A549 (cell line): Measurements from ENCODE around the gene TRPM6. TPM values are rescaled to one million over a fixed set of nuclear protein-coding genes. Genes with fewer than 3 reads are reported as not detected.
"Not testable (repeated sequence)": the region's sequence is repeated elsewhere in the genome, so short reads cannot be mapped to it uniquely, and the experiment has no call there.

ENCODE experiments used
- ATAC-seq, 2 experiments: fragments of 200-7000 bp in 1 of 2; fragments of >200 bp in 1 of 2; cut with Nextera tagmentation in 1 of 2; cut with Tn5 transposase in 1 of 2; 3 replicates each; pipeline versions ENCODE4 v1.8.0 to v1.9.1; 2018 to 2020; ENCODE audit warnings: mild to moderate bottlenecking in 1 of 2, moderate library complexity in 1 of 2
- CTCF ChIA-PET: fragments of 300-600 bp; sonication (Branson Sonifier 250); formaldehyde crosslinking; extraction: SDS; loops from one replicate; lab custom pipeline; 2021; ENCODE audit warnings: antibody characterized with exemption, inconsistent platforms; lab: Yijun Ruan, JAX
- POLR2A ChIA-PET: fragments of 350-600 bp; formaldehyde crosslinking; extraction: SDS; loops from one replicate; lab custom pipeline; 2021; ENCODE audit warnings: antibody characterized with exemption, inconsistent platforms; lab: Yijun Ruan, JAX
- DNase-seq, 2 experiments: peaks; one replicate each; pipeline versions ENCODE4 v3.0.0 to v3.0.0-alpha.2; 2011 to 2016; ENCODE audit warnings: low read depth in 1 of 2, low spot score in 1 of 2
- FAIRE-seq: peaks from 2 replicates; lab custom pipeline; 2011; peaks lifted over from hg19 to GRCh38; lab: Jason Lieb, UNC
- H3K27ac ChIP-seq, 2 experiments: fragments of >200 bp; sonication (Bioruptor Twin); formaldehyde crosslinking; 3 replicates each; pipeline ENCODE4 v1.5.1; 2016 to 2017
- H3K4me1 ChIP-seq: fragments of >200 bp; sonication (Bioruptor Twin); formaldehyde crosslinking; 3 replicates; pipeline ENCODE4 v1.6.1; 2016
- H3K4me2 ChIP-seq: fragments of >200 bp; sonication (Bioruptor Twin); formaldehyde crosslinking; 3 replicates; pipeline ENCODE4 v1.6.1; 2016
- H3K4me3 ChIP-seq: fragments of >200 bp; sonication (Bioruptor Twin); formaldehyde crosslinking; 3 replicates; pipeline ENCODE4 v1.5.1; 2016
- H3K9me3 ChIP-seq: fragments of >200 bp; sonication (Bioruptor Twin); formaldehyde crosslinking; 3 replicates; pipeline ENCODE4 v1.6.1; 2016
- CHD4 ChIP-seq: fragments of 200-600 bp; sonication (generic); IDR thresholded peaks from 2 replicates; pipeline ENCODE4 v1.6.1; 2016; ENCODE audit warnings: antibody characterized with exemption, mild to moderate bottlenecking, borderline replicate concordance
- EHMT2 ChIP-seq: fragments of 200-600 bp; sonication (generic); IDR thresholded peaks from 2 replicates; pipeline ENCODE4 v1.6.1; 2016; ENCODE audit warnings: antibody characterized with exemption, low read depth, mild to moderate bottlenecking, moderate library complexity
- ESRRA ChIP-seq: fragments of 150-350 bp; IDR thresholded peaks from 2 replicates; pipeline ENCODE4 v1.6.1; 2014; ENCODE audit warnings: mild to moderate bottlenecking, low read length, borderline replicate concordance
- FOSB ChIP-seq: fragments of 250-450 bp; sonication (Bioruptor Pico); IDR thresholded peaks from 2 replicates; pipeline ENCODE4 v1.5.0; 2020; ENCODE audit warnings: mild to moderate bottlenecking, moderate library complexity
- FOSL2 ChIP-seq, 2 experiments: fragments of 450-650 bp in 1 of 2; fragments of >200 bp in 1 of 2; sonication (Bioruptor Twin) in 1 of 2; formaldehyde crosslinking; IDR thresholded peaks; 2 replicates each; pipeline versions ENCODE4 v1.5.0 to v1.6.1; 2016 to 2020; ENCODE audit warnings: mild to moderate bottlenecking in 1 of 2, moderate library complexity in 1 of 2
- HES2 ChIP-seq: fragments of >200 bp; sonication (Bioruptor Twin); formaldehyde crosslinking; IDR thresholded peaks from 2 replicates; pipeline ENCODE4 v1.6.1; 2016
- HOXA7 ChIP-seq: fragments of 250-450 bp; sonication (Bioruptor Pico); IDR thresholded peaks from 2 replicates; pipeline ENCODE4 v1.5.0; 2020; ENCODE audit warnings: mild to moderate bottlenecking, moderate library complexity
- HOXB5 ChIP-seq: fragments of 250-450 bp; sonication (Bioruptor Pico); IDR thresholded peaks from 2 replicates; pipeline ENCODE4 v1.5.0; 2020; ENCODE audit warnings: mild to moderate bottlenecking, moderate library complexity
- JUN ChIP-seq, 2 experiments: fragments of >200 bp; sonication (Bioruptor Twin); formaldehyde crosslinking; IDR thresholded peaks; 2 replicates in 1 of 2; 3 replicates in 1 of 2; pipeline ENCODE4 v1.6.1; 2016 to 2017
- KDM1A ChIP-seq: fragments of 200-600 bp; sonication (generic); IDR thresholded peaks from 2 replicates; pipeline ENCODE4 v1.6.1; 2016; ENCODE audit warnings: low read depth, mild to moderate bottlenecking
- MYC ChIP-seq: IDR thresholded peaks from 2 replicates; pipeline ENCODE4 v1.6.1; 2012; ENCODE audit warnings: mild to moderate bottlenecking, inconsistent platforms, low read length, improper control_type of control experiment, borderline replicate concordance
- NFE2L2 ChIP-seq: fragments of 150-350 bp; conservative IDR thresholded peaks from 2 replicates; pipeline ENCODE4 v1.6.1; 2014; ENCODE audit warnings: low read length
- RAD21 ChIP-seq, 2 experiments: fragments of >200 bp in 1 of 2; sonication (Bioruptor Twin) in 1 of 2; formaldehyde crosslinking in 1 of 2; IDR thresholded peaks in 1 of 2; conservative IDR thresholded peaks in 1 of 2; 2 replicates in 1 of 2; 3 replicates in 1 of 2; pipeline ENCODE4 v1.6.1; 2012 to 2018; ENCODE audit warnings: inconsistent platforms in 1 of 2
- REST ChIP-seq: fragments of 200-600 bp; sonication (generic); IDR thresholded peaks from 2 replicates; pipeline ENCODE4 v1.6.1; 2016; ENCODE audit warnings: antibody characterized with exemption, mild to moderate bottlenecking, moderate library complexity
- ZFP36 ChIP-seq: fragments of 450-650 bp; IDR thresholded peaks from 2 replicates; pipeline ENCODE4 v1.6.1; 2014; ENCODE audit warnings: borderline replicate concordance; ENCODE audit not compliant: partially characterized antibody
- ZSCAN20 ChIP-seq: fragments of 250-450 bp; sonication (Bioruptor Pico); IDR thresholded peaks from 2 replicates; pipeline ENCODE4 v1.8.0; 2022; ENCODE audit warnings: mild to moderate bottlenecking, moderate library complexity
- WGBS: methylation state at CpG from one replicate; pipeline ENCODE4 v1.1.6; 2017; ENCODE audit errors: missing lambda C conversion rate; 5-methylcytosine and 5-hydroxymethylcytosine counted together
- polyA plus RNA-seq, 4 experiments: library from polyadenylated mRNA; depleted of rRNA in 3 of 4; stranded (reverse); fragments of >200 nt; fragmentation: RNase III in 1 of 4; extraction: RNeasy Plus Mini Kit Qiagen cat#74134 plus additional on column Dnase treatment in 1 of 4; gene quantifications; 2 replicates in 3 of 4; 3 replicates in 1 of 4; pipeline ENCODE4 v1.2.3, GENCODE V29; 2011 to 2017
- TF ChIP-seq, protein P1 (sequence below): fragments of 450-650 bp; IDR thresholded peaks from 2 replicates; pipeline ENCODE4 v1.6.1; 2014; ENCODE audit warnings: antibody characterized with exemption
- TF ChIP-seq, protein P2 (sequence below): IDR thresholded peaks from 2 replicates; pipeline ENCODE4 v1.6.1; 2012; ENCODE audit warnings: low read depth, borderline replicate concordance

TRPM6 gene
- polyA plus RNA-seq, 2 of the 4 experiments (the other 2 are of a cell fraction), result 1.5 to 2.1 TPM

DNA sequence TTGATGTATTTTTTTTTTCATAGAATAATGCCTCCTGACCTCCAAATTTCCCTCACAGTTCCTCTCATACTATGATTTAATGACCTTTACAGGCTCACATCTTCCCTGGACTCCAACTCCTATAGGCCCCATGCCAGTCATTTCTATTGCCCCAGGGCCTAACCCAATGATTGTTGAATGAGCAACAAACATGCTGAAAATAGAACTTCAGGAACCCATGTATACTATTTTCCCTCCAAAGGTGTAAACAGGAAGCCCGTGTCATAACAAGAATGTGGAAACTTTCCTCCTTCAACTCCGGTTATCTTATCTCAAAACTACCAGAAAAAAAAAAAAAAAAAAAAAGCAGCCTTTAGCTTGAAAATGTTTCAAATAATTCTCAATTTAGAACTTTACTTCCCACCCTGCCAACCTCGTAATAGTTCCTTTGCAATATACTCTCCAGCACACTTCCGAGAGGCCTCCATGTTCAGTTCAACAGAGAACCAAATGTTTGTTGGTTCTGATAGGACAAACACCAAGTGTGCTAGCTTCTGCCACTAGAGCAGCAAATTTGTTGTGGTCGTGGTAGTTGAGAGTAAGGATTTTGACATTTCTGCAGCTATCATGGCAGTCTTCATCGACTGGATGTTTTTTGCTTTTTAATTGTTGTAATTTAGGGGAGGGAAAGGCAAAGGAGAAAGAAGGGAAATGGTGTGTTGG lies 25.8 kb downstream of the TRPM6 start:
- ATAC-seq, result no peak
- no peak for DNase-seq
- H3K9me3 ChIP-seq, result no peaks in the 10 kb centered on the region
- no peak overlapping the region for H3K4me2 ChIP-seq
- WGBS, result 82% methylated on average over 6 of the region's 6 CpGs
- ChIA-PET CTCF (interaction anchor here (0.6 to 0.7 kb wide), 2 partner anchors 62 to 279 kb away, joined by 3 read pairs; no protein-coding TSS in a partner anchor), POLR2A (no interaction called here)
- TF ChIP-seq ZSCAN20 (CRISPR knock-in tag), result no peak
- no peak for TF ChIP-seq JUN (IDR thresholded peaks at IDR 0.05)
- no peak for TF ChIP-seq MYC
- TF ChIP-seq, protein P1, sequence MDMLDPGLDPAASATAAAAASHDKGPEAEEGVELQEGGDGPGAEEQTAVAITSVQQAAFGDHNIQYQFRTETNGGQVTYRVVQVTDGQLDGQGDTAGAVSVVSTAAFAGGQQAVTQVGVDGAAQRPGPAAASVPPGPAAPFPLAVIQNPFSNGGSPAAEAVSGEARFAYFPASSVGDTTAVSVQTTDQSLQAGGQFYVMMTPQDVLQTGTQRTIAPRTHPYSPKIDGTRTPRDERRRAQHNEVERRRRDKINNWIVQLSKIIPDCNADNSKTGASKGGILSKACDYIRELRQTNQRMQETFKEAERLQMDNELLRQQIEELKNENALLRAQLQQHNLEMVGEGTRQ, result no peak
- TF ChIP-seq KDM1A, result no peak
- TF ChIP-seq, protein P2, sequence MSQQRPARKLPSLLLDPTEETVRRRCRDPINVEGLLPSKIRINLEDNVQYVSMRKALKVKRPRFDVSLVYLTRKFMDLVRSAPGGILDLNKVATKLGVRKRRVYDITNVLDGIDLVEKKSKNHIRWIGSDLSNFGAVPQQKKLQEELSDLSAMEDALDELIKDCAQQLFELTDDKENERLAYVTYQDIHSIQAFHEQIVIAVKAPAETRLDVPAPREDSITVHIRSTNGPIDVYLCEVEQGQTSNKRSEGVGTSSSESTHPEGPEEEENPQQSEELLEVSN, result no peak
- H3K27ac ChIP-seq, result no peak overlapping the region
- H3K4me1 ChIP-seq, result peaks cover 6% of the 10 kb centered on the region; the same call in 1 of the 3 replicates
- FAIRE-seq, result no peak
- no peak overlapping the region for H3K4me3 ChIP-seq

DNA sequence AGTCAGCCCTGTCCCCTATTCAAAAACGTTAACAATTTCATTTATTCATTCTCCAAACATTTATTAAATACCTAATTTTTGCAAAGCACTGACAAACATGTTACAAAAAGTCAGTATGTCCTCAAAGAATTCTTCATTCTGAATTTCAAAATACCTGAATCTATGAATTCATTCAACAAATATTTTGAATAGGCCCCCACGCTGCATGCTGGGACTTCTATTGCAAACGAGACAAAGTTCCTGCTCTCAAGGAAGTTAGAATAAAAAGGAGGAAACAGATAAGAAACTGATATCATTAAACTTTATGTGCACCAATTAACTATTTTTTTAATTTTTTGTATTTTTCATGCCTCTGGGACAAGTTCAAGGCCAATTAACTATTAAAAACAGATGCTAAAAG lies 26.6 kb downstream of the TRPM6 start:
- whole genome bisulfite sequencing, result 55% methylated on average over 3 of the region's 3 CpGs
- CTCF ChIA-PET, result interaction anchor here (0.6 to 0.7 kb wide), 2 partner anchors 61 to 279 kb away, joined by 3 read pairs; no protein-coding TSS in a partner anchor
- POLR2A ChIA-PET, result no interaction called here
- no peak for ATAC-seq
- no peak for TF ChIP-seq CHD4
- TF ChIP-seq HES2, result no peak
- TF ChIP-seq ZFP36, result no peak
- no peak for TF ChIP-seq REST
- no peak for TF ChIP-seq HOXA7 (CRISPR knock-in tag)
- TF ChIP-seq, all 56 proteins: peak for 0
- Histone ChIP-seq H3K4me1 (peaks cover 6% of the 10 kb centered on the region; the same call in 1 of the 3 replicates), H3K4me2 (no peak overlapping the region), H3K9me3 (no peaks in the 10 kb centered on the region), H3K4me3 (no peak overlapping the region), H3K27ac (no peak overlapping the region)
- FAIRE-seq (no peak), DNase-seq (no peak)

DNA sequence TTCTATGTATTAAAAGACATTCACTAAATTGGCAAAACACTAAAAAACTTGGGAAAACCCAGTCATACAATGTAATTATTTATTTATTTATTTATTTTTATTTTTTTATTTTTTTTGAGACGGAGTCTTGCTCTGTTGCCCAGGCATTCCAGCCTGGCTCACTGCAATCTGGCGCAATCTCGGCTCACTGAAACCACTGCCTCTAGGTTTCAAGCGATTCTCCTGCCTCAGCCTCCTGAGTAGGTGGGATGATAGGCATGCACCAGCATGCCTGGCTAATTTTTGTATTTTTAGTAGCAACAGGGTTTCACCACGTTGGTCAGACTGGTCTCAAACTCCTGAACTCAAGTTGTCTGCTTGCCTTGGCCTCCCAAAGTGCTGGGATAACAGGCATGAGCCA lies 27.5 kb downstream of the TRPM6 start:
- FAIRE-seq, H3K9me3 ChIP-seq, H3K4me2 ChIP-seq, DNase-seq, CTCF ChIA-PET, POLR2A ChIA-PET, H3K4me1 ChIP-seq, ATAC-seq, H3K4me3 ChIP-seq, H3K27ac ChIP-seq: not testable (repeated sequence)
- whole genome bisulfite sequencing, result 75% methylated on average over 5 of the region's 5 CpGs

DNA sequence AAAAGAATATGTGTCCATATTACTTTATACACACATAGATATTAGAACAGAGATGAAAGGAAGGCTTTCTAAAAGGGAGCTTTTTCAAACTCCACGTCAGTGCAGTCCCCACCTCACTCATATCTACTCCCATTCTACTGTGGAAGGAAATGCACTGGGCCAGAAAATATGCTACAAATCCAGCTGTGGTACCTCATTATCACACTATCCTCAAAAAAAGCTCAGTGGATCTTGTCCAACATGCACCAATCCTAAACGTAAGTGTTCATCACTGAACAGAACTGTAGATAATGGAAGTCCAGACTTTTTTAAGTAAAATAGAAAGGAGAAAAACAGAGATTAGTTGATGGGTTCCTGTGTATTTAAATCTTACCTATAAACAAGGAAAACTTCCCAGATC lies 27.9 kb downstream of the TRPM6 start:
- no peak overlapping the region for H3K4me3 ChIP-seq
- 88% methylated on average over 2 of the region's 2 CpGs for WGBS
- CTCF ChIA-PET, result interaction anchor here (0.9 to 1.2 kb wide), 2 partner anchors 12 to 217 kb away, joined by 3 read pairs; no protein-coding TSS in a partner anchor
- TF ChIP-seq RAD21 (conservative IDR thresholded peaks at IDR 0.05 in 1 of 2, IDR thresholded peaks at IDR 0.05 in 1 of 2) (no peak), ESRRA (no peak), NFE2L2 (no peak), FOSB (CRISPR knock-in tag) (no peak), FOSL2 (IDR thresholded peaks at IDR 0.05) (no peak), FOSL2 (CRISPR knock-in tag; IDR thresholded peaks at IDR 0.05) (no peak), HOXB5 (CRISPR knock-in tag) (no peak), ZFP36 (no peak), EHMT2 (no peak)
- TF ChIP-seq, protein P2, result no peak

More for the DNA sequence above, 27.9 kb downstream of the TRPM6 start:
- Histone ChIP-seq H3K9me3 (no peaks in the 10 kb centered on the region), H3K27ac (peak overlapping the region in 1 of 2 experiments; percentile 60; a peak in 1 of 6 replicates), H3K4me2 (no peak overlapping the region), H3K4me1 (peaks cover 6% of the 10 kb centered on the region; the same call in 1 of the 3 replicates)
- POLR2A ChIA-PET, result no interaction called here
- ATAC-seq (no peak), FAIRE-seq (no peak), DNase-seq (no peak)
